22Rv1 (cell line): ENCODE results near the gene ASTN1.

Source experiments
- CTCF ChIP-seq: fragments of 450-650 bp; IDR thresholded peaks from 2 replicates; pipeline ENCODE4 v1.5.1; 2017; ENCODE audit warnings: mild to moderate bottlenecking
- ZFX ChIP-seq: fragments of 450-650 bp; IDR thresholded peaks from 2 replicates; pipeline ENCODE4 v1.6.1; 2017; ENCODE audit warnings: antibody characterized with exemption, borderline replicate concordance

DNA sequence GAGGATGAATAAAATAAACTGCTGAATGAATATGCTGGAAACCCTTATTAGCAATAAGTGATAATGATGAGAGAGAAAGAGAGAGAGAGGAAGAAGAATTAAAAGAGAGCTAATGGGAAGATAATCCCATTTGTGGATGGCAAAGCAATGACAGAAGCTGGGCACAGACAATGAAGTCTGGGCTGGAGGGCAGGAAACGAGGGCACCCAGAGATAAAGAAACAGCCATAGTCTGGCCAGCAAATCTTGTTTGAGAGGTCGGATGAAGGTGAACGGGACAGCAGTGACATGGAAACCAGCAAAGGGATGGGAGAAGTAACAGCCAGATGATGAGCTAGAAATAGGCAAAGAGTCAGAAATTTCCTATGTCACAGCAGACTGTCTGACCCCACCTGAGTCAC is 155.9 kb downstream of the ASTN1 start:
- TF ChIP-seq CTCF (no peak), ZFX (no peak)
